Neural progenitor cell (in vitro differentiated cells): ENCODE results near the gene HAO2. TPM values are rescaled to one million over a fixed set of nuclear protein-coding genes. Genes with fewer than 3 reads are reported as not detected.
A peak's percentile ranks its signal among the peaks of the same experiment; 100 is the strongest.

ENCODE experiments used
- DNase-seq: peaks from one replicate; pipeline ENCODE4 v3.0.0-alpha.2; 2016; ENCODE audit warnings: low spot score
- H2AFZ ChIP-seq: fragments of 200-600 bp; sonication (generic); replicated peaks from 2 replicates; pipeline ENCODE4 v1.6.1; 2016; ENCODE audit warnings: antibody characterized with exemption
- H3F3A ChIP-seq: fragments of 200-600 bp; sonication (generic); 2 replicates; pipeline ENCODE4 v1.6.1; 2016; ENCODE audit warnings: antibody characterized with exemption, low read depth
- H3K27ac ChIP-seq: fragments of 200-600 bp; sonication (generic); 2 replicates; pipeline ENCODE4 v1.5.1; 2016; ENCODE audit warnings: mild to moderate bottlenecking
- H3K27me3 ChIP-seq: fragments of 200-600 bp; sonication (generic); 2 replicates; pipeline ENCODE4 v1.6.1; 2016; ENCODE audit warnings: mild to moderate bottlenecking, moderate library complexity
- H3K36me3 ChIP-seq: fragments of 200-600 bp; sonication (generic); 2 replicates; pipeline ENCODE4 v1.5.1; 2016
- H3K4me1 ChIP-seq: fragments of 200-600 bp; sonication (generic); 2 replicates; pipeline ENCODE4 v1.6.1; 2016; ENCODE audit warnings: mixed run types
- H3K4me2 ChIP-seq: fragments of 200-600 bp; sonication (generic); 2 replicates; pipeline ENCODE4 v1.6.1; 2016
- H3K4me3 ChIP-seq: fragments of 200-600 bp; sonication (generic); 2 replicates; pipeline ENCODE4 v1.5.1; 2016
- H3K79me2 ChIP-seq: fragments of 200-600 bp; sonication (generic); 2 replicates; pipeline ENCODE4 v1.6.1; 2016; ENCODE audit warnings: low read depth
- H3K9ac ChIP-seq: fragments of 200-600 bp; sonication (generic); 2 replicates; pipeline ENCODE4 v1.6.1; 2016
- H3K9me3 ChIP-seq: fragments of 200-600 bp; sonication (generic); 2 replicates; pipeline ENCODE4 v1.5.1; 2016; ENCODE audit warnings: low read depth
- H4K20me1 ChIP-seq: fragments of 200-600 bp; sonication (generic); 2 replicates; pipeline ENCODE4 v1.6.1; 2016; ENCODE audit warnings: low read depth
- H3K27ac Mint-ChIP-seq: 3 replicates; pipeline ENCODE4 v1.8.0; 2021; ENCODE audit warnings: mixed read lengths
- H3K27me3 Mint-ChIP-seq: 2 replicates; pipeline ENCODE4 v1.8.0; 2022; ENCODE audit warnings: low read depth, mild to moderate bottlenecking, inconsistent platforms, moderate library complexity, mixed read lengths; ENCODE audit not compliant: insufficient read depth
- H3K36me3 Mint-ChIP-seq: 3 replicates; pipeline ENCODE4 v1.8.0; 2021; ENCODE audit warnings: mixed read lengths
- H3K4me1 Mint-ChIP-seq: 3 replicates; pipeline ENCODE4 v1.8.0; 2021; ENCODE audit warnings: mixed read lengths
- H3K4me3 Mint-ChIP-seq: 3 replicates; pipeline ENCODE4 v1.8.0; 2021; ENCODE audit warnings: mild to moderate bottlenecking, moderate library complexity, mixed read lengths
- H3K9me3 Mint-ChIP-seq: 3 replicates; pipeline ENCODE4 v1.8.0; 2020; ENCODE audit warnings: mixed read lengths
- CTCF ChIP-seq: fragments of 200-600 bp; sonication (generic); IDR thresholded peaks from 2 replicates; pipeline ENCODE4 v1.5.1; 2017; ENCODE audit warnings: antibody characterized with exemption, mild to moderate bottlenecking
- EZH2 ChIP-seq: fragments of 200-600 bp; sonication (generic); IDR thresholded peaks from 2 replicates; pipeline ENCODE4 v1.6.1; 2017; ENCODE audit warnings: antibody characterized with exemption, mild to moderate bottlenecking, moderate library complexity
- EZH2phosphoT487 ChIP-seq: fragments of 200-600 bp; sonication (generic); IDR thresholded peaks from 2 replicates; pipeline ENCODE4 v1.6.1; 2017; ENCODE audit warnings: antibody characterized with exemption
- total RNA-seq: library from RNA; depleted of rRNA; stranded (reverse); fragments of >200 nt; gene quantifications from 2 replicates; pipeline ENCODE4 v1.2.3, GENCODE V29; 2015; ENCODE audit warnings: low replicate concordance

HAO2 gene
- total RNA-seq, 1 donor from 2014 or later, result not detected

- no peak overlapping the region for H3K4me2 ChIP-seq
- DNase-seq, result no peak
- no peaks in the 10 kb centered on the region for H3K4me1 Mint-ChIP-seq
Measured at GRCh38 chr1:119361620-119362344, 6.8 kb upstream of the HAO2 start.

GRCh38 chr1:119363162-119363561, 5.4 kb upstream of the HAO2 start:
- no peaks in the 10 kb centered on the region for H3K9me3 Mint-ChIP-seq
- Histone ChIP-seq H3K79me2 (no peaks in the 10 kb centered on the region), H3K4me1 (no peaks in the 10 kb centered on the region), H3K9me3 (no peaks in the 10 kb centered on the region), H3K4me2 (no peak overlapping the region), H2AFZ (peak overlapping the region; percentile 30), H3K9ac (no peak overlapping the region), H4K20me1 (no peaks in the 10 kb centered on the region), H3K4me3 (no peak overlapping the region), H3K36me3 (no peaks in the 10 kb centered on the region), H3F3A (no peaks in the 10 kb centered on the region), H3K27me3 (no peaks in the 10 kb centered on the region), H3K27ac (no peak overlapping the region)
- DNase-seq, result no peak
- H3K4me1 Mint-ChIP-seq, result no peaks in the 10 kb centered on the region
- no peak overlapping the region for H3K27ac Mint-ChIP-seq
- H3K4me3 Mint-ChIP-seq, result no peak overlapping the region
- no peaks in the 10 kb centered on the region for H3K36me3 Mint-ChIP-seq
- no peak for TF ChIP-seq EZH2phosphoT487
- TF ChIP-seq CTCF, result no peak
- TF ChIP-seq EZH2, result no peak
- no peaks in the 10 kb centered on the region for H3K27me3 Mint-ChIP-seq

More at GRCh38 chr1:119361620-119362344, 6.8 kb upstream of the HAO2 start:
- Histone ChIP-seq H3K27me3 (no peaks in the 10 kb centered on the region), H3K9me3 (no peaks in the 10 kb centered on the region), H3K79me2 (no peaks in the 10 kb centered on the region), H3K4me1 (no peaks in the 10 kb centered on the region), H3K27ac (no peak overlapping the region), H4K20me1 (no peaks in the 10 kb centered on the region), H2AFZ (no peak overlapping the region), H3K36me3 (no peaks in the 10 kb centered on the region), H3K4me3 (no peak overlapping the region), H3F3A (no peaks in the 10 kb centered on the region), H3K9ac (no peak overlapping the region)
- Mint-ChIP-seq H3K27ac (no peak overlapping the region), H3K4me3 (no peak overlapping the region), H3K9me3 (no peaks in the 10 kb centered on the region), H3K27me3 (no peaks in the 10 kb centered on the region), H3K36me3 (no peaks in the 10 kb centered on the region)
- TF ChIP-seq EZH2 (no peak), CTCF (no peak), EZH2phosphoT487 (no peak)

- Mint-ChIP-seq H3K27ac (no peak overlapping the region), H3K4me3 (no peak overlapping the region), H3K9me3 (no peaks in the 10 kb centered on the region), H3K4me1 (no peaks in the 10 kb centered on the region), H3K27me3 (no peaks in the 10 kb centered on the region), H3K36me3 (no peaks in the 10 kb centered on the region)
- Histone ChIP-seq H3K4me3 (no peak overlapping the region), H3K27ac (no peak overlapping the region), H3K9me3 (no peaks in the 10 kb centered on the region), H3K4me2 (no peak overlapping the region), H3K9ac (no peak overlapping the region), H3K36me3 (no peaks in the 10 kb centered on the region), H2AFZ (no peak overlapping the region), H3F3A (no peaks in the 10 kb centered on the region), H3K79me2 (no peaks in the 10 kb centered on the region), H4K20me1 (no peaks in the 10 kb centered on the region), H3K27me3 (no peaks in the 10 kb centered on the region), H3K4me1 (no peaks in the 10 kb centered on the region)
- DNase-seq, result no peak
- TF ChIP-seq EZH2, result no peak
- no peak for TF ChIP-seq CTCF
- TF ChIP-seq EZH2phosphoT487, result no peak
Measured at GRCh38 chr1:119364640-119365039, 3.9 kb upstream of the HAO2 start.
